Activated naive CD8-positive, alpha-beta T cell treated with anti-CD3 and anti-CD28 coated beads, Interleukin-2, amount 50 U/mL, for 16 hours (primary cell): Measurements from ENCODE around the gene TSPAN9.

ENCODE experiments used
- DNase-seq: peaks from one replicate; pipeline ENCODE4 v3.0.0-alpha.2; 2020; ENCODE audit warnings: low read depth, low spot score

The TSPAN9 gene

DNA sequence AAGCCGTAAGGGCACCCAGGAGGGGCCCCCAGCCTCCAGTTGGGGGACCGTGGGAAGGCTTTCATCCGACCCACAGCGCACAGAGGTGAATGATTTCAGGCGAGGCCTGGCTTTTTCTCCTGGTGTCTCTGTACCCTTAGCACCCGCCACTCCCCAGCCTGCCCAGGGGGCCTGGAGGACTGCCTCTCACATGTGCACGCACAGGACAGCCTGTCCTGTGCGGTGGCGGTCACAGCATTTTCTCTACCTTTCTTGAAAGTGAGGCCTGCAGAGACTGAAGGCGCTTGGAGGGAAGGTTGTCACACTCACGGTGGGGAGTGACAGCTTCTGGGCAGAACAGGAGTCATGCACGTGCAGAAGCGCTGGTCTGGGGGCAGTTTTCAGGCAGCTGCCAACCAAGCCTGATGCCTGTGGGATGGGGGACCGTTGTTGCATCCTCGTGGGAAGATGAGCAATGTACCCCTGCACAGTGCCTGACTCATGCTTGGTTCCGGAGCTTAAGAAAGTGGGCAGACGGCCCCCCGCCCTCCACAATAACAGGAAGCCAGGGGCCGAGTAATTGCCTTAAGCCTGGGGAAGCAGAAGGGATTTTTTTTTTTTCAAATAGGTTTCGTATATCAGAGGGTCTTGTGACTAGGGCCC lies 148.1 kb downstream of the TSPAN9 start:
- DNase-seq: no peak

DNA sequence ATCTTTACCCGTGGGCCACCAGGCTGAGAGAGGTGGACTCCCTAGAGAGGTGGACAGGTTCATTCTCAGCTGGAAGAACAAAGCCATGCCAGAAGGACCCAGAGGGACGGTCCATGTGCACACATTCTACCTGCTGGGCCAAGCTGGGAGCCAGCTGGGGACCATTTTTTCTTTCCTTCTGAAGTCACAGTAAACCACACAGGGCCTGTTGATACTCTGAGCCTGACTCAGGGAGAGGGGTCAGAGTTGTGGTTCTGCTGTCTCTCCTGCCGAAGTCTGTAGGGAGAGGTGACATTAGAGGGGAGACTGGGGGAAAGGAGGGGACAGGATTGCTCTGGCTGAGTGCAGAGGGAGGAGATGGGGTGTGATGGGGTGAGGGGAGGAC lies 148.6 kb downstream of the TSPAN9 start:
- DNase-seq: no peak

DNA sequence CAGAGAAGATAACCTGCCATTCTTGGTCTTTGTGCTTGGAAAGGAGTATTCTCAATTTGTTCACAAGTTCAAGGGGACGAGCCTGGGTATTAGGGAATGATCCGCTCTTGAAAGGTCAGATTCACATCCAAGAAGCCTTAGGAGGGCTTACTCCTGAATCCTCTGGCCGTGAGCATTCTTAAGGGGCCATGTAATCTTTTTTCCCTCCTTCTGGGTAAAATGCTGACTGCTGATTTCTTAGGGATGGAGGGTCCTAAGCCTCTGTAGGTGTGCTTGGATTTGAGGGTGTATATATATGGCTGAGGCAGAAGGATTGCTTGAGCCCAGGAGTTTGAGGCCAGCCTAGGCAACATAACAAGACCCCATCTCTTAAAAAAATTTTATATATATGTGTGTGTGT lies 149.1 kb downstream of the TSPAN9 start:
- no peak for DNase-seq

DNA sequence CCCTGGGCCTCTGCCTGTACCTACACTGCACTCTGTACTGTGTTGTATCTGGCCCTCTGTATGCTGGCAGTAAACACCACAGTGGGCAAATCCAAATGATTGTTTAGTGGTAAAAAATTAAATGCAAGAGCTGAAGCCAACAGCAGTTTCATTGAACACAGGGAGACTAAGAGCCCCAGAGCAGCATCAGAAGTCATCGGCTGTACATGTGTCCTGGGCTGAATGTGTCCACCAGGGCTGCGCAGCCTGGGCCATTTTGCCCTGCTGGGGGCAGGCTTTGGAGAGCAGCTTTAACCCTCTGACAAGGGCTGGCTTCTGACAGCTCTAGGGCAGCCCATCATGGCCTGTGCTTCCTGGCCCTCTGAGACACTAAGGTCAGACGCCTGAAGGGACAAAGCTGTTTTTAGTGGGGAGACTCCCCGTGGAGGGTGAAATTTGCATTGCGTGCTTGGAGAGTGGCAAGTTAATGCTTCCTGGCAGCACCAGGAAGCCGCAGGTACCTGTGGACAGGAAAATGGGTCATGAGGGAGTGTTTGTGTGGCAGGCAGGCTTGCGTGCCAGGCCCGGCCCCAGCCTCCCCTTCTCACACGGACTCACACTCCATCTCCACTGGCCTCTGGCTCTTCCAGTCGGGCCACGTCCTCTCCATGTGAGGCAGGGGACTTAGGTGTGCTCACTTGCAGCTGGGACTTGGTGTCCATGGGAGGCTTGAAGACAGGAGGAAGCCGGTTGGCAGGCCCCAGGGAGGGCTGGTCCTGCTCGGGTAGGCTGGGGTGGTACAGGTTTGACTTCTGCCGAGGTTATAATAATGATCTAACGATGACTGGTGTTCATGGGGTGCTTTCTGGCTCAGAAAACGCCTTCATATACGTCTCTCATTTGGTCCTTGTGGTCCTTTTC lies 150.1 kb downstream of the TSPAN9 start:
- DNase-seq: no peak

DNA sequence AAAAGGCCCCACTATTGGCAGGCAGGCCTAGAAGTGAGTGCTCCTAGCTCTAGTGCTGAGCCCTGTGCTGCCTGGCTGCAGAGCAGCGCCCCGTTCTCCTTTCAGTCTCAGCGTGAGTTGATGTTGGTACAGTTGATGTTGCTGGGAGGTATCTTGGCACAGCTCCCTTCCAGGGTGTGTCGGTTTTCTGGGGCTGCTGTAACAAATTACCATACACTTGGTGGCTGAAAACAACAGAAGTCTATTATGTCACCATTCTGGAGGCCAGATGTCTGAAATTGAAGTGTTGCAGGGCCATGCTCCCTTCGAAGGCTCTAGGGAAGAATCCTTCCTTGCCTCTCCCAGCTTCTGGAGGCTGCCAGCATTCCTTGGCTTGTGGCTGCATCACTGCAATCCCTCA lies 151.4 kb downstream of the TSPAN9 start:
- DNase-seq: no peak

DNA sequence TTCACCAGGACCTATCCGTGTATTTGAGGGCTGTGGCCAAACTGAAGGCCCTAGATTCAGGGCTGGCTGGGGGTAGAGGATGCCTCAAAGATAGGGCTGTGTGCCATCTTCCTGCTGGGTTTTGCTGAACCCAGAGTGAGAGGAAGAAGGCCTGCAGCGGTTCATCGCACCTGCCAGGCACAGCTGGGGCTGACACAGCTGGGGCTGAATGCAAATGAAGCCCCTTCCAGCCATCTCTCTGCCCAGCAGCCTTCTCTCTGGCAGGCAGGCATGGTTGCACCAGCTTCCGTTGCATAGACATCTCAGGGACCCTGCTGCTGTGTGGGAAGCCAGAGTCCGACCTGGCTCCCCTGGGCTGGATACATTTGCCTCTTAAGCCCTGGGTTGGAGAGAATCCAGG lies 152.4 kb downstream of the TSPAN9 start:
- DNase-seq: no peak

DNA sequence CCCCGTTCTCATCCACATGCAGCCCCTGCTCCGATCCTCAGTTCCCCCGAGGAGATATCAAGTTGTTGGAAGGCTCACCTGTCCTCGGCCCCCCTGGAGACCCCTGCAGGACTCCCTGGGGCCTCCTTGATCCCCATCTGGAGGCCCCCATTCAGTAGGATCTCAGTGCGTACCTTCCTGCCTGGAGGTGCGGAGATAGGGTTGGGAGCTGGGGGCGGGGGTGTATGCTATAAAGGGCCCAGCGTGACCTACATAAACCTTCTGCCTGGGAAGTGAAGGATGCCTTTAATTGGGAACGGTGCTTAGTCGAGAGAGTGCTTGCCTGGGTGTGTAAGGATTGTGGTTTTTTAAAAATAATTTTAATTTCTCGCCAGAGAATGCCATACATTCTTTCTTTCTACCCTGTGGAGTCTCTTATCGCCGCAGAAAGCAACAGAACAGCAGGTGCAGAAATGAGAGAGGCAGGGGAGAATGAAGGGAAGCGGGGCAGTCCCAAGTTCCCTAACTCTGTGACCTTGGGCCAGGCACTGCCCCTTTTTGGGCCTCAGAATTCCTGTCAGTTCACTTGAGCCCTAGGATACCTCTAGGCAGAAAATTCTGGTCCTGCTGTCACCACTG lies 153.7 kb downstream of the TSPAN9 start:
- DNase-seq: no peak

DNA sequence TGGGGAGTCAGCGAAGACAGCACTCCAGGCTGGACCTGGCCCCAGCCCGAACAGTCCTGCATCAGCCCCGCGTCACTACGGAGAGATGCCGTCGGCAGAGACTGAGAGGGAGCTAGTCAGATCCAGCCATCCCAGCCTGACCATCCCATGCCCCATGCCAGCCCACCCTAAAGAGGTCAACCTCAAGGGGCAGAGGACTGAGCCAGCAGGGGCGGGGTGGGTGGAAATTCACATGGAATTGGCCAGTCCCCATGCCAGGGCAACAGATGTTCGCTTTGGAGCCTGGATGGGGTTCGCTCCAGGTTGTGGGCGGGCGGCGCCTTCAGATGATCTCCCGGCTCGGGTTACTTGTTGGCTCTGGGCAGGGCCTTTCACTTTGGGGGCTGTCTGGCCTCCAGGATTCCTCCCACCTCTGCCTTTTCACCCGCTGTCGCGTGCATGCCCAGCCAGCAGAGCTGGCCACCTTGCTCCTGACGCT lies 154.3 kb downstream of the TSPAN9 start:
- no peak for DNase-seq

DNA sequence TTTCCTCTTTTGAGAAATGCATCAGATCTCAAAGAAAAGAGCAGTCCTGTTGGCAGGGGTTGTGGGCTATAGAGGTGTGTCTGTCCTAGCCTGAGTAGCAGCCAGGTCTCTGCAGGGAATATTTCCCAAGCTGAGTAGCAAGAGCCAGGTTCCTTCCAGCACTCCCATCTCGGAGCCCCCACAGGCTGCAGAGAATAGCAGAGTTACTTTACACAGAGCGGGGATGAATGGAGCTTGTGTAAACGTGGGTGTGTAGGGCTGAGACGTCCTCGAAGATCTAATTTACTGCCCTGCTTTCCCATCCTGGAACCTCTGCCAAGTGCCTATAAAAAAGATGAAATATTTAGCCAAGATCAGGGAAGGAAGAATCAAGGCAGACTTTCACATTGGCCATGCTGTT lies 156.6 kb downstream of the TSPAN9 start:
- DNase-seq: no peak

DNA sequence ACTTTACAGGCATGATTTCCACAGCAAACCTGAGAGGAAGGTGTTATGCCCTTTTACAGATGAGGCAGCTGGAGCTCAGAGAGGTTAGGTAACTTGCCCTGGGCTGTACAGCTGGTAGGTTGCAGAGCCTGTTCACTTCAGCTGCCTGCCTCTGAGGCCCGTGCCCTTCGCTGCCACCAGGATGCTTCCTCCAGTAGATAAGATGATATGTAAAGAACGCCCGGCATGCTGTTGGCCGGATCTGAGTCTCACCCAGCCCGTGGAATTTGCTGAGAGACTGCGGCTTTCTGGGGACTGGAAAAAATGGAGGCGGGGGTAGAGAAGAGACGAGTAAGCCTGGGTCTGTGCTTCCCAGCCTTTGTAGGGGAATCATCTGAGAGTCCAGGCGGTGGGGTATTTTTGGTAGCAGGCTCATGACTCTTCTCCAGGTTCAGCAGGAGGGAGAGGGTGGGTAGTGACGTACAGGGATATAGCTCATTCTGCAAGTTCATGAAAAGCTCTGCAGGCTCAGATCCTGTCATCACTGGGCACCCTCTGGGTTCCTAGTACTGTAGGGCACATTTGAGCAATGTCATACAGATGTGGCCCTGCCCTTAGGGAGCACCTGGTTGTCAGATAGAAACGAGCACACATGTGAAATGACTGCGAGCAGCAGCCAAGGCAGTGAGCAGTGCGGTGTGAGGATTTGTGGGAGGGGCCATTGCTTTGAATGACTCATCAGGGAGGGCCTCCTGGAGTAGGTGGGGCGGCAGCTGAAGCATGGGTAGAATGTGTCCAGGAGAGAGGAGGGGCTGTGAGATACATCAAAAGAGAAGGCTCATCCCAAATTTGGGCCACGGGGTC lies 159.4 kb downstream of the TSPAN9 start:
- DNase-seq: no peak

DNA sequence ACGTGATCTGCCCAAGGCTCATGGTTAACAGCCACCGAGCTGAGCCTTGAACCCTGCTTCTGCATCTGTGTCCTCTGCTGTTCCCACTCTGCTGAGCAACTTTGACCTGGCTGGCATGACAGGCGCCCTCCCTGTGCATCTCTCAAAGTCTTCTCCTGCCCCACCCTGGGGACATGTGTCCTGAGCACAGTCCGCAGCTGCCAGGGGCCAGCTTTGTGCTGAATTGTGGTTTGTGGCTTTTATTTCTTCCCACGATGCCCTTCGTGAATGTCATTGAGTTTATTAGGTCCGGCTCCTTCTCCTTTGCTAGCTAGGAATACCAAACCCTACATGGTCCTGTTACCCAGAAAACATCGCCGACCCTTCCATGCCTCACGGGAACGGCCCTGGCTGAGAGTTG lies 161.0 kb downstream of the TSPAN9 start:
- DNase-seq: no peak

DNA sequence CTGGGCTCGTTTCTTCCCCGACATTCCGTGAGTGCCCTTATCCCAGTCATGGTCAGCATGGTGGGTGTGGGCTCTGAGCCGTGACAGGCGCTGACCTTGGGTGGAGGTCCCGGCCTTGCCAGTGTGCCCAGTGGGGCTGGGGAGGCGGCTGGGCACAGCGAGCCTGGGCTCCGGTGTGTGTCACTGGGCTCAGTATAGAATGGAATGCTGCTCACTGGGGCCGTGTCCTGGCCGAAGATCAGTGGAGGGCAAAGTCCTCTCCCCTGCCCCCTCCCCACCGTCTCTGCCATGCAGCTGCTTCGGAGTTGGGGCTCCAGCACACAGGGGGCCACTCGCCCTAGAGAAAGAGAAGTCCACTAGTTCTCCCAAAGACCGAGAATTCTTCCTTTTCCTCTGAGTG lies 164.4 kb downstream of the TSPAN9 start:
- no peak for DNase-seq

DNA sequence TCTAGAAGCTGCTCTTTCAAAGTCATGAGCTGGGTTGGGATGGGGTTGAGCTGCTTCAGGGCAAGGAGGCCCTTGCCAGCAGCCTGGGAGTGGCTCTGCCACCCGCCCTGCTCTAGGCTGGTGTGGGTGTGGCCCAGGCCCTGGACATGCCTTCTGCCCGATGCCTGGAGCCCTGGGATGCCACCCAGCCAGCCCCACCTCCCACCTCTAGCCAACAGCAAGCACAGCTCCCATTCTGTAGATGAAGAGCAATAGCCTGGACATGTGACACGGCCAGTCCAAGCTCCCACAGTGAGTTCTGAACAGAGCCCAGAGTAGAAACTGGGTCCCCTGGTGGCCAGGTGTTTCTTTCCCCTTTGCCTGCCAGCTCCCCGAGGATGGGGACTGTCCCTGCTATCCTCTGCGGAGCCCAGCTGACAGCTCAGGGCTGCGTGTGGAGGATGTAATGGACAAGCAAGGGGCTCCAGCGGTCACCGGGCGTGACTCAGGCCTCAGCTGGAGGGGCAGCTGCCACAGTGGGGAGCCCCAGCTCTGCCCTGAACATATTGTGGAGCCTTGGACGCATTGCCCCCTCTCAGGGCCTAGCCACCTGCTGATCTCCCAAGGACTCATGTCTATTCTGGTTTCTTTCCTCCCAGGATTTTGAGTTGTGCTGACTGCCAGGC lies 165.2 kb downstream of the TSPAN9 start:
- DNase-seq: no peak

DNA sequence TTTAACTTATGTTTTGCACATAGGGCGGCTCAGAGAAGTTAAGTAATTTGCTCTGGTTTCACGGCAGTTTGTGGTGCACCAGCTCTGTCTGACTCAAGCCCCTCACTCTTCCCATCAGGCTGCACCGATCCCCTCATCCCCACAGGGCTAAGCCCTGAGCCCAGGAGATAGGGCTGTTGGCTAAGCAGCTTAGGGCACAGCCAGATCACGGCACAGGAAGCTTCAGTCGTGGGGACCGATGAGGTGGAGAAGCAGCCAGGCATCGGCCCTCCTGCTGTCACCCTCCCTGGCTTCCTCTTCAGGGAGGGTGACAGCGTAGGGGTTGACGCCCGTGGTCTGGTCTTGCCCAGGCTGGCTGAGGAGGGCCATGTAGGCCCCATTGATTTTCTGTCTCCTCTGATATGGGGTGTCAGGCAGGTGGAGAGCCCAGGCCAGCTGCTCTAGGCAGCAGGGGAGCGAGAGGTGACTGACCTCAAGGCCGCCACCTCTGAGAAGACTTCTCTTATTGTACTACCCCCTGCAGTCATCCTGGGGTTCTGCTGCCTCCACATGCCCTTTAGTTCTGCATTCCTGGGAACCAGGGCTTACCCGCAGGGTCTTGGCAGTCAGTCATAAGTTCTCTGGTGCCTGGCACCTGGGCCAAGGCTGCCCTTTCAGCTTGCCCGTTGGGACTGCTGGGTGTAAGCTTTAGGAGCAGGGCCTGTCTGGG lies 166.4 kb downstream of the TSPAN9 start:
- no peak for DNase-seq

DNA sequence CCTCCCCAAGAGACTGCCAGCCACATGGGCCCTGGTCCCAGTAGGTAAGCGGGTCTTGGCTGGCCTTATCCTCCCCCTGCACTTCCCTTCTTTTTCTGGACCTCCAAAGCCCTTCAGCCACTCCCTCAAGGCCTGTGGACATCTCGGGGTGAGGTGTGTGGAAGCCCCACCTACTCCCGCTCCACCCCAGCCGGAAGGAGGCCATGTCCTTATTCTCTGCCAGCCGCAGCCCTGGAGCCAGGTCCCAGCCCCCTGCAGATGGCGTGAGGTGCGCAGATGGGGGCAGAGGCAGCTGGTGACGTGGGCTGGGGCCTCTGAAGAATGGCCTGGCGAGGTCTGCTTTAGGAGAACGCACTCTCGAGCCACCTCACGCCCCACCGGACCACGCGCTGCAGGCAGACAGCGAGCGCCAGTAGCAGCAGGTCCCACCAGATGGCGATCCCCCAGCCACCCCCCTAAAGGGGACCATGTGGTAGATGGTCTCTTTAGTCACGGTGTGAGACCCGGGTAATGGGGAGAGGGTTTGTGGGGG lies 167.1 kb downstream of the TSPAN9 start:
- DNase-seq: no peak

DNA sequence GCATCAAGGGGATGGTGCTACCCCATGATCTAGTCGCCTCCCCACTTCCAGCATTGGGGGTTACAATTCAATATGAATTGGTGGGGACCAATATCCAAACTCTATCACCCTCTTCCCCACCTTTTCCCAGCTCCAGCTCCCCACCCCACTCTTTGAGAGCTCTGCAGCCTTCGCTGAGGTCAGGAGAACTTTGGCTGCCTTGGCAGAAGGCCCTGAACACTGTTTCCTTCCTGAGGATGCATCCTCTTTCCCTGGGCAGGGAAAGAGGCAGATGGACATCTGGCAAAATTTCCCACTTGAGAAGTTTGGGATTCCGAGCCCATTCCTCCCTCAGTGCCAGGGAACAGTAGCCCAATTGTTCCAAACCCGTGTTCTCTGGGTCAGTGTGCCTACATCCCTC lies 169.1 kb downstream of the TSPAN9 start:
- DNase-seq: no peak

DNA sequence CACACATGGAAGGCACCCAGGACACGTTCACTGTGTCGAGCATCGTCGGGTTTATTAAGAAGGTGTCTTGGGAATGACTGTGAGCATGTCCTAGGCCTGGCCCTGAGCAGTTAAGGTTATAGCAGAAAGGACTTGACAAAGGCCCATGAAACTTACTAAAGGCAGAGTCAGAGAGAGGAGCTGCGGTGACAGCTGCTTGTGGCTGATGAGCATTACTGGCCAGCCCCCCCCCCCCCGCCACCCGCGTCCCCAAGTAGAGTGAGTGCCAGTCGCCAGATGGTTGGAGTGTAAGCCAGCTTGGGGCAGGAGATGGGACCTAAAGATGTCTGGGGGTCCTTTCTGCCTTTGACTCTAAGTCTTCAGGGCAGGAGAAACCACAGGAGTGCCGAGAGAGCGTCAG lies 169.9 kb downstream of the TSPAN9 start:
- no peak for DNase-seq

DNA sequence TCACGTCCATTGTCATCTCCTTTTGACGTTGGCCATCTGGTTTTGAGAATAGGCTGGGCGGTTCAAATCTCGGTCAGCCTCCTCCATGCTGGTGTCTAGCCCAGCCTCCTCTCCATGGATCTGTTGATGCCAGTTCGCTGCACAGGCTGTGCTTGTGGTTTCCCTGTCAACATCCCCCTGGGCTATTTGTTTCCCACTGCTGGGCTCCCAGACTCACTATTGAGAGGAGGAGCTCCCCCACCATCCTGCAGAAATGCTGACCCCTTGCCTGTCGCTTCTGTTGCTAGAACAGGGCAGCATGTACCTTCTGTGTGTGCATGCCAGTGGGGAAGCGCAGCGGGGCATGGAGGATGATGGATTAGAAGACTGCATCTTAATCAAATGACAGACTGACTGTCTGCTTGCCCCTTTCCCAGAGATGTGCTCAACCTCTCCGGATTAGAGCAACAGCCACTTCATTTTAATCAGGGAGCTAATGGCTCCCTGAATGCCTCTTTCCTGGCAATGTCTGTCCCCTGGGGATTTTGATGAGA lies 170.5 kb downstream of the TSPAN9 start:
- DNase-seq: no peak

DNA sequence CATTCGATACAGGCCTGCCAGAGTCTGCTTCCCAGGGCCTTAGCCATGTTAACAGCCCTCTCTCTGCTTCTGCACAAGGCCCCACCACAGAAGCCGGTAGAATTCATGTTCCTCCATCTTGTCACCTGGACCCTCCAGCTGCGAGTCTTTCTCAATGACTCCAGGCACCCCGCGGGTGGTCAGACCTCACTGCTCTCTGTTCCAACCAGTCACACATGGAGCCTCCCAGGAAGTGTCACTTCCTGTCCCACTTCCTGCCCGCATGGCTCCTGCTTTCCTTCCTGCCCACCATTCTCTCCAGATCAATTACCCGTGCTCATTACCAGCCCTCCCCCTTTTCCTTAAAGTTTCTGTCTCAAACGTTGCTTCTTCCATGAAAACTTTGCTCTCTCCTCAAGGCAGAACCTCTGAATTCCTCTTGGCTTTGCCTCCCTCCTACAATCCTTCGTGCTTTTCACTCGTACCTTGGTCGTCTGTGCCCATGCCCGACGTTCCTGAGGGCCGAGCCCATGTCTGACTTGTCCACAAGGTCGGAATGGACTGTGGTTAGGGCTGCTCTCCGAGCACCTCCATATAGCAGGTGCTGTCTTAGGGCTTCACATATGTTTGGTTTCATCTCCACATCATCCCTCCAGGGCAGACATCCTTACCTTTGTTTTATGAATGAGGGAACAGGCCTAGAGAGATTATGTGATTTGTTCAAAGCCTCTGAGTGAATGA lies 172.1 kb downstream of the TSPAN9 start:
- no peak for DNase-seq
